Kidney capillary endothelial cell (primary cell): ENCODE data around the gene FKBP14.

Experiments used
- DNase-seq: peaks from one replicate; pipeline ENCODE4 v3.0.0-alpha.2; 2018; ENCODE audit warnings: low spot score

Gene FKBP14, protein sequence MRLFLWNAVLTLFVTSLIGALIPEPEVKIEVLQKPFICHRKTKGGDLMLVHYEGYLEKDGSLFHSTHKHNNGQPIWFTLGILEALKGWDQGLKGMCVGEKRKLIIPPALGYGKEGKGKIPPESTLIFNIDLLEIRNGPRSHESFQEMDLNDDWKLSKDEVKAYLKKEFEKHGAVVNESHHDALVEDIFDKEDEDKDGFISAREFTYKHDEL

DNA sequence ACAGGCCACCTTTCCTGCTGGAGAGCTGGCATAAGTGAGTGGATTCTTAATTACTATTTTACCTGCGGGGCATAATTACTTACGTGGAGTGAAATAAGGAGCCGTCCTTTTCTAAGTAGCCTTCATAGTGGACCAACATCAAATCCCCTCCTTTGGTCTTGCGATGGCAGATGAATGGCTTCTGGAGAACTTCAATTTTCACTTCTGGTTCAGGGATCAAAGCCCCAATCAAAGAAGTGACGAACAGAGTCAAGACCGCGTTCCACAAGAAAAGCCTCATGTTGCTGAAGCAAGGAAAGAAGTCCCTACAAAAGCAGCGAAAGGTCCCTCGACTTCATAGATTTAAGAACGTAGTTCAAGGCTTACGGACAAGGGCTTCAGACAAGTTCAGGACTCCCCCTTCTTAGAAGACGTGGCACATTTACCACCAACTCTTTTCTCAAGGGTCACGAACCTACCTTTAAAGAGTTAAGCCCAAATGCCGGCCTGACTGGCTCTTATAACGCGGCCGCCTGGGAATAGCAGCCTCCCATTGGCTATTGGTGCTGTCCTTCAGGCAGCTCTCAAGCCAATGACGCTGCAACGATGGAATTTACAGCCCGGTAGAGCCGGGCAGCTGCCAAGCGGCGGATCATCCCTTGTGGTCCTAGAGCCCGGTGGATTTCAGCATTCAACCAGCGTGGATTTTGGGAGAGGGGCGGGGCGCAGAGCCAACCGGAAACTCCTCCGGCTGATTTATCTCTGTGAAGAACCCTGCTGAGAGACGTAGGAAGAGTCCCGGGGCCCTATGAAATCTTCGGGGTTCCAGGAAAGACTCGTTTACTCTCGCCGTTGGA lies at the start of gene FKBP14:
TSS of gene FKBP14 (minus strand) at position 474 of the 836 bp plus-strand sequence. CDS start at position 280, 194 bp downstream.
- DNase-seq, result peak; percentile 99

DNA sequence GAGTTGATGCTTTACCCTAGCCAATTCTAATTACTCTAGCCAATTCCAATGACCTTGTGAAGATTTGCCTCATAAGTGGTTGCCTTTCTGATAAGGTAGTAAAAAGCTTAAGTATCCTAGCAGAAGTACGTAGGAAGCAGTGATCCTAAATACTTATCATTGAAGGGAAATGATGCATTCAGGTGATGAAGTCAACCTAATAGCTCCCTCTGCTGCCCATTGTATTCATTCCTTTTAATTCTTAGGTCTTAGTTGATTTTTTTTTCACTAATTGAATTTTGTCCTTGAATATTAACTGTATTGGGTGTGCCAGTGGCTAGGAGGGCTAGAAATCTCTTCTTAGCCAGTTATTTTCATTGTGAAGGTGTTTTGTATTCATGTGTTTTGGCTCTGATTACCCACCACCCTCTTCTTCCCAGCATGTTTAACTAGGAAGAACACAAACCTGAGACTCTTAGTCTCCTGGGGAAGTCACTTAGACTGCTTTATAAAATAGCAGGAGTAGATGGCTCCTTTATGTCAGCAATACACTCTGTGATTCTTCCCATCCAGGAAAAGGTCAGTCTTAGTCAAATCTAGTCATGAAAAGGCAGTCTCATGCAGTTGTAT lies 48.0 kb upstream of the FKBP14 start:
- DNase-seq, result peak; percentile 40

DNA sequence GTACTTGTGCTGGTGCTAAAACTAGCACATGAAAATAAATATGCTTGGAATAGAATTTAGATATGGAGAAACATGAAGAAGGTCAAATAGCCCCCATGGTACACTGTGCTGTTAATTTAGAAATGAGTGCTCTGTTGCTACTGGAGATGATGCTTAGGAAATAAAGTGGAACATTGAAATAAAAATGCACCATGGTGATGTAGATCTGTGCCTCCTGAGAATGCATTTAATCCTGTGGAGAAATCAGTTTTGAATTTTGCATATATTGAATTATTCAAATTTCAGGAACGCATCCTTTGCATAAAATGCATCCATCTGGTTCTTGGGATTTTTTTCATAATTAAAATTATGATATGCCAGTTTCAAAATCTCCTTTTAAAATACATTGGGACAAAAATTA lies 46.2 kb upstream of the FKBP14 start:
- no peak for DNase-seq

DNA sequence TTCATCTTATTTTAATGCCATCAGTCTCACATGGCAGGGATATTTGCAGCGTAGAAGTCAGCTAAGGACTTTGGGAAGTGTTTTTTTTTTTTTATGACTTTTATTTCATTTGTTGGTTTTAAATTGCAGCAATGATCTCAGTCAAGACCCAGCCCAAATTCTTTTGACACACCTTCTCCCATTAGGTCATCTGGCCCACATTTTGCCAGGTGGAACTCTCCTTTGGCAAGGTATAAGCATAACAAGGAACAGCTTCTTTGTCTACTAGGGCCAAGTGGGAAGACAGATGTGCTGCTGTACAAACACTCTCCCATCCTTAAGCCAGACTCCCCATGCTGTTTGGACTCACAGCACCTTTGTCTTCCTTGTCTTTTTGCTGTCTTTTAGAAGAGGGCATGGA lies 43.5 kb upstream of the FKBP14 start:
- DNase-seq, result no peak

DNA sequence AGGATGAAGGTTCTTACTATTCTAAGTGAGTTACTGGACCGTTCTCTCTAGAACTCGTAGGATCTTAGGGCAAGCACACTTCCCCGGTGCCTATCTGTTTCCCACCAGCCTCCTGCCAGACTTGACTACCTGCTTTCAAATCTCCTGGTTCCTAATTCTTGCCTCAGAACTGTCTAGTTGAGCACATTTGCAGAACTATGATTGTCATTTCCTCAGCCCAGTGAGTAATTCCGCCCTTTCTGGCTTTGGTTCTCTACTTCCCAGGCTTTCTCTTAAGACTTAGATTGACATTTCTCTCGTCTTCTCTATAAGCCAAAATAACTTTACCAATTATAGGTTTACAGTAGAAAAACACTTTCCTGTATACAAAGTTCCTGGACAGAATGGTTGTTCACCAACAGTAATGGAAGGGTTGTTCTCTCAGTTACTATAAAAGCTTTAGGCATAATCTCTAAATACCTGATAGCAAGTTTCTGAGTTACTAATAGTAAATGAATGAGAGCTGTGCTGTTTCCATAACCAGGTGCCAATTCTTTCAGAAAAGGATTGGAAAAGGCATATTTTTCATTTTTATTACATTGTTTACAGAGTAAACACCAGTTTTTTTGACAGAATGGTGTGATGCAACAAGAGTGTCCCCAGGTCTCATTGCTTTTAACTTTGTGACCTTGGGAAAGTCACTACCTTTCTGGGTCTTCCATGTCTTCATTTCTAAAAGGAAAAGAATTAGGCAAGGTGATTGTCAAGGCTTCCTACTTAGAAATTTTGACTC lies 42.8 kb upstream of the FKBP14 start:
- no peak for DNase-seq

DNA sequence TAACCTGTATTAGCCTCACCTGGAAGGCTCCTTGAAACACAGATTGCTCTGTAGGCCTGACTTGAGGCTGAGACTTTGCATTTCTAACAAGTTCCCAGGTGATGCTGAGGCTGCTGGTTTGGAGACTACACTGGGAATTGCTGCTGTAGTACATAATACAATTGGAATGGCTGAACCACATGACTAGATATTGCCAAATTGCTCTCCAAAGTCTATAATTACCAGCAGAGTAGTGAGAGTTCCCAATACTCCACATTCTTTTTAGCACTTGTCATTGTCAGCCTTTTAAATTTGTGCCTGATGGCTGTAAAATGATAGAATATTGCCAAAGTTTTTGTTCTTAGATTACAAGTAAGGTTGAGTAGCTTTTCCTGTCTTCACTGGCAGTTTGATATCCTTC lies 41.6 kb upstream of the FKBP14 start:
- no peak for DNase-seq

DNA sequence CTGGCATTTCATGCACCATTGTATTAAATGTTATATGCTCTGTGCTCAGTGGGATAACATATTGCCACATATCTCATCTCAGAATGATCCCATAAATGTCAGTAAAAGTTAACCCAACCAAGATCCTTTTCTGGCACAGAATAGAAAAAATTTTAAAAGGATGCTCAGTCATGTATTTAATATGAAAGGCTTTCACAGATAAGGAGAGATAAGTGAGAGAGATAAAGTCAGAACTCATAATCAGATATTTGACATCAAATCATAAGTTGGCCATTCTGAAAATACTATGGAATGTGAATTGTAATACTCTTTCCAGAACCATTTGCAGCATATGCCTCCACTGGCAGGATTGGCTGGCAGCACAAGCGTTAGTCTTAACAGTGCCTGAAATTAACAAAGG lies 40.2 kb upstream of the FKBP14 start:
- DNase-seq, result no peak

DNA sequence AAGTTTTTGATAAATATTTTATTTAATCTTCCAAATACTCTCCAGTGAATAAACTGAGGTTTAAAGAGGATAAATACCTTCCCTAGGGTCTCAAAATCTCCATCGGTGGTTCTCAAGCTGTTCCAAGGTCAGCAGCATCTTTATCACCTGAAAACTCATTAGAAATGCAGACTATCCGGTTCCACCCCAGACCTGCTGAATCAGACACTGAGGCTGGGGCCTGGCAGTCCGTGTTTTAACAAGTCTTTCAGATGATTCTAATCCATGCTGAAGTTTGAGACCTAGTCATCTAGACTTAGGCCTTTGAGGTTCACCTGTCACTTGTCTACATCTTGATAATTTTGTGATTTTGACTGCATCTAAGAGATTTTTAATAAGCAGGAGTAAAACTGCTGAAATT lies 39.2 kb upstream of the FKBP14 start:
- DNase-seq, result no peak

DNA sequence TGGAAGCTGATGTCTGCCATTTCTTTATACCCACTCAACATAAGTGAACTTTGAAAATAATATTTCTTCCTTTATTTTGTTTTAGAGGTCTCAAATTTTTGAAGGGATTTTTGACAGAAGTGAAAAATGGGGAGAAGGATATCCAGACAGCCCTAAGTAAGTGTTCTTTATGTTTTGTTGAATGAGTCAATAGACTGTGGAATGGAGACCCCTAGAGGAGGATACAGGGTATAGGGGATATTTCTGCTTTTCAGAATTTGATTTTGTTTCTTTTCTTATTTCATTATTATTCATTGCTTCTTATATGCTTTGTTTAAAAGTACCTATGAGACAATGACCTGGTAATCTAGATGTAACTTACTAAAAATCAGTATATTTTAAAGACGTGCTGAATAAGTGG lies 36.1 kb upstream of the FKBP14 start:
- DNase-seq, result peak; percentile 52

DNA sequence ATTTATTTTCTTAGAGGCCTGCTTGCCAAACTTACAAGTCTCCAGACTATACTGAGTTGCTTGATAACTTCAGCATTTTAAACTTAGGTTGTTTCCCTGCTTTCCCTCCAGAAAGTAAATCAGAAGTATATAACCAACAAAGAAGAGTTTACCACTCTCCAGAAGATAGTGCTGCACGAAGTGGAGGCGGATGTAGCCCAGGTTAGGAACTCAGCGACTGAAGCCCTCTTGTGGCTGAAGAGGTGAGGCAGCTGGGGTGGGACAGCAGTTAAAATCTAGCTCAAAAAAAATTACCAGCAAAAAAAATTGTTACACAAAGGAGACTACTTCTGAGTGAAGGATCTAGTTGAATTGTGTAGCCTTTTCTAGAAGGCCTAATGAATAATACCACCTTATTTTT lies 35.3 kb upstream of the FKBP14 start:
- DNase-seq, result peak; percentile 24

DNA sequence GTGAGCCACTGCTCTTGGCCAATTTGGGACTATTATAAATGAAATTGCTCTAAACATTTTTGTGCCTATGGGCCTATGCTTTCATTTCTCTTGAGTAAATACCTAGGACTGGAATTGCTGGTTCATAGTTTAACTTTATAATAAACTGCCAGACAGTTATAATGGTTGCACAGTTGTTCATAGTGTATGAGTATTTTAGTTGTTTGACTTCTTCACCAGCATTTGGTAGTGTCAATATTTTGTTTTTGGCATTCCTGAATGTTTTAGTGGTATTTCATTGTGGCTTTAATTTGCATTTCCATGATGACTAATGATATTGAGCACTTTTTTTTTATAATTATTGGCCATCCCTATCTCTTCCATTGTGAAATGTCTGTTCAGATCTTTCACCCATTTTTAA lies 31.2 kb upstream of the FKBP14 start:
- no peak for DNase-seq

DNA sequence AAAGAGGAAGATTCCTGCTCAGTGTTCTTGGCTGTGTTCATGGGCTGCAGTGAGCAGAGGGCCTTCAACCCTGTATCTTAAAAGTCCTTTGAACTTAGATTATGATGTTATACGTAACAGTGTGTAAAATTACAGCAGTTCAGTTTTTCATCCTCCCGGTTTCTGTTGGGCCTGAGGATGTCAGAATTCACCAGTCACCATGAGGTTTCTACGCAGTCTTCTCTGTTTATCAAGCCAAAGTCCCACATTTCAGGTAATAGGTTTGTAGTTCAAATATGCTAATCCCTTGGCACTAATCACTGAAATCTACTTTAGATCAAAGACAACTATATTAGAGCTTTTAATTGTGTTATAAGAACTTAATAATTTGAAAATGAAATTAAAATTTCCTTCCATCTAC lies 26.6 kb upstream of the FKBP14 start:
- DNase-seq, result no peak

DNA sequence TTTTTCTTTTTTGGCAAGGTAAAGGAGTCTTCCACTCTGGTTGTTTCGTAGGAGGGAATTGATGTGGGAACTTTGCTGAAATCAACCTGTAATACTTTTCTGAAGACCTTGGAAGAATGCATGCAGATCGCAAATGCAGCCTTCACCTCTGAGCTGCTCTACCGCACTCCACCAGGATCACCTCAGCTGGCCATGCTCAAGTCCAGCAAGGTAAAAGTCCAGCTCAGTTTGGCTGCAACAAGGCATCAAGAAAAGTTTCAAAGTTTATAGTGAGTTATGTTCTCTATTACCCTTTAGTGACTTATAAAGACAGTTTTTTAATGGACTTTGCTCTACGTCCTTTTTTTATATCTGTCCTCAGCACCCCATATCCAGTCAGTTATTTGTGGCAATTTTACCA lies 22.7 kb upstream of the FKBP14 start:
- no peak for DNase-seq

DNA sequence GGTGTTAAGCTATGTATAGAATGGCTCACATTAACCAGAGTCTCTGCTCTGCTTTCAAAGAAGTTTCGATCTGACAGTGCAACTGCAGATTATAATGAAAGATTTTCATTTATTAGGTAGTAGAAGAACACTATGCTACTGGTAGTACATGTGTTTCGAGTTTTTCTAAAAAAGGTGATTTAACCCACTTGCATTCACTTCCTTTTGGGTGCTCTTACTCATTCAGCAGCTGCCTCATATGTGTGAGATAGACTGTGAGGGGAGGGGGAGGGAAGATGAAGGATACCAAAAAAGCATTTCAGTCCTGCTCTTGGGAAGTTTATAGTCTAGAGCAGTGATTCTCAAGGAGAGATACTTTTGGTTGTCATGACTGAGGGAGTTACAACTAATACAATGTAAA lies 22.1 kb upstream of the FKBP14 start:
- DNase-seq, result no peak

DNA sequence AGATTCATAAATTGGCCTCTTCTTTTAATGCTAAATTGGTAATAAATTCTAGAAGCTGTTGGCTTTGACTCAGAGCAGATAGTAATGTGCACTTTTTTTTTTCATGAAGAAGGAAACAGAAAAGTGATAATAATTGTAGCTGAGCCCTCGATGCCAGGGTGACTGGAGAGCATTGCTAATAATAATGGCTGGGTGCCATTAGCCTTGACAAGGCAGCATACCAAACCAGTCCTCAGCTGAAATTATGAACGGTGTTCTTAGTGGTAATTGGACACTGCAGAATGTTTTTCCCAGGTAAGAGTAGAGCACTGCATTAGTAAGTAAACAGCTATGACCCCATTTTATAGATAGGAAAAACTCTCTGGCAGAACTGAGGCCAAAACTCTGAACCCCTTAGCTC lies 20.6 kb upstream of the FKBP14 start:
- no peak for DNase-seq

DNA sequence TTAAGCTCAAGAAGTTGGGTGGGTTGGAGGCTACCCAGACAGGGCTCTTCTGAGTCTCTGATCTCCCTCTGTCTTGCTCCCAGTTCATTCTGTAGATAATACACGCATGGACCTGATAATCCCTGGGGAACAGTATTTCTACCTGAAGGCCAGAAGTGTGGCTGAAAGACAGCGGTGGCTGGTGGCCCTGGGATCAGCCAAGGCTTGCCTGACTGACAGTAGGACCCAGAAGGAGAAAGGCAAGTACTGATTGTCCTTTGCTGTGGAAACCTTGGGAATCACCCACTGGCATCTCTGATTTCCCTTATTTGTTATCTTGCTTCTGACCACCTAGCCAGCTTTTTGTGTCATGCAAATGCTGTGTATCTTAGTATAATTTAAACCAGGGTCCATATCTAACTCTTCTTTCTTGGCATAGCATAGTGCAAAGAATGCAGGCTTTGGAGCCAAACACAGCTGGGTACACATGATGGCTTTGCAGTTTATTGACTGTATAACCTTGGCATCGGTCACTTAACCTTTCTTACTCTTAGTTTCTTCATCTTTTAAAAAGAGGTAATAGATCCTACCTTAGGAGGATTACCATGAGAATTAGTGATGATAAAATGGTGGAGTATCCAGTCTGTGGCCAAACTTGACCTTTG lies 19.7 kb upstream of the FKBP14 start:
- no peak for DNase-seq

DNA sequence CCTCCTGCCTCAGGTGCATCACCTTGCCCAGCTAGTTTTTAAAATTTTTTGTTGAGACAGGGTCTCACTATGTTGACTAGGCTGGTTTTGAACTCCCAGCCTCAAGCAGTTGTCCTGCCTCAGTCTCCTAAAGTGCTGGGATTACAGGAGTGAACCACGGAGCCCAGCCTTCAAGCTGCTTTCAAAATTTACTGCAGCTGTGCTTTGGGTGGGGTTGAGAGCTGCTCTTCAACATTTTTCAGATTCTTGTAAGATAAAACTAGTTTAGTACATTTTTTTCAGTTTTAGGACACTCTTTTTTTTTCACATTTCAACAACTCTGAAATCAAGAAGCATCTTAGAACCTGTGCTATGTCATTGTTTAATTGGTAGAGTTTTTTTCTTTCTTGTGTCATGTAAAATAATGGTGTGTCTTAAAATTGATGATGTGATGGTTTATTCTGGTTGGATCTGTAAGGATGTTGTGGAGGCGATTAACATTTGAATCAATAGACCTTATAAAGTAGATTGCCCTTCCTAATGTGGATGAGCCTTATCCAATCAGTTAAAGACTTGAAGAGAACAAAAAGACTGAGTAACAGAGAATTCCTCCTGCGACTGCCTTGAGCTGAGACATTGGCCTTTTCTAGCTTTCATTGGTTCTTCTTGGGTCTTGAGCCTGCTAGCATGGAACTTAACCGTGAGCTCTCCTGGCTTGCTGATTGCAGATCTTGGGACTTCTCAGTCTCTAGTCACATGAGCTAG lies 15.2 kb upstream of the FKBP14 start:
- DNase-seq, result no peak

DNA sequence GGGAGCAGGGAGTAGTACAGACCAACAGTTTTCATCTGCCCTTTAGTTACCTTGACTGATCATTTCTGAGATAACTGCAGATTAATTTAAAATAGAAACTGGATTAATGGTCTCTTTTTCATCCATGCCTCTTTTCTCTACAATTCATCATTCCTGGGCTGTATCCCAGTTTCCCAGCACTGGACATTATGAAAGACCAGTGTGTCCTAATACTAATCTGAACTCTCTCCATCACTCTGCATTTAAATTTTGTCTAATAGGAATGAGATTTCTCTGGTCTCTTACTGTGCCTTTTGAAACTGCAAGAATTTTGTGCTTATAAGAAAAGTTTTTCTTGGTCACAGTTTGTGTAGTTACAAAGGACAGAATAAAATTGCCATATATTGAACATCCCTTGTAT lies 14.4 kb upstream of the FKBP14 start:
- no peak for DNase-seq

DNA sequence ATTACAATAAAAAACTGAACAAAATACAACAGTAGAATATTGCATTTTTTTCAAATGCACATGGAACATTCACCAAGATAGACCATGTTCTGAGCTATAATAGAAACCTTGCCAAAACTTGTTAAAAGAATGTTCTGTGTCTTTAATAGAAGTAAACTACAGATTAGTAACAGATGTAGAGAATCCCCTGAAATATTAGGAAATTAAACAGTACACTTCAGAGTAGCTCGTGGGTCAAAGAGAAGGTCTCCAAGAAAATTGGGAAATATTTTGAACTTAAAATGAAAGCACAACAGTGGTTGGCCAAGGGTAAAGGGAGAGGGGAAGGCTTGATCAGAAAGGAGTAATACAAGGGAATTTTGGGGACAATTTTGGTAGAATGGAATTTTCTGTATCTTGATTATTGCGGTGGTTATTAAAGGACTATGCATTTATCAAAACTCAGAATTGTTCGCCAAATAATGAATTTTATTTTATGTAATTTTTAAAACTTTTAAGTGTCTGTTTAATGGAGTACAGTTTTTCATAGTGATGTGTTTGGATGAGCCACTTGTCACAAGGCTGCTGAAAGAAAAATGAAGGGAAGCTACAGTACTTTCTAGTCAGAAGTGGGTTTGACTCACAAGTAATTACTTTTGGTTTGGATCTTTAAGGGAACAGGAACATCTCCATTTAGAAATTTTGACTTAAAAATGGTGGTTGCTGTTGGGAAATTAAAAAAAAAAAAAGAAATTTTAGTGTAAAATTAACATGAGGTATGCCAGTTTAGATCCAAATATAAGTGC lies 11.9 kb upstream of the FKBP14 start:
- DNase-seq, result no peak

DNA sequence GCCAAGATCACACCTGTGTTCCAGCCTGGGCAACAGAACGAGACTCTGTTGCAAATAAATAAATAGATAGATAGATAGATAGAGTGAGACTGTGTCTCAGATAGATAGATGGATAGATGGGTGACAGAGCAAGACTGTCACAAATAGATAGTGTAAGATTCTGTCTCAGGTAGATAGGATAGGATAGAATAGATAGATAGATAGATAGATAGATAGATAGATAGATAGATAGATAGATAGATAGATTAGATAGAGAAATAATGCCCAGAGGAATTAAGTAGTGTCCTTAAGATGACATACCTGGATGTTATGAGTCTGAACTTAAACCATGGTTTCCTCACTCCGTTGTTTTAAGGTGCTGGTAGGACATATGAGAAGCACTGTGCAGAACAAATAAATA lies 9.7 kb upstream of the FKBP14 start:
- no peak for DNase-seq

DNA sequence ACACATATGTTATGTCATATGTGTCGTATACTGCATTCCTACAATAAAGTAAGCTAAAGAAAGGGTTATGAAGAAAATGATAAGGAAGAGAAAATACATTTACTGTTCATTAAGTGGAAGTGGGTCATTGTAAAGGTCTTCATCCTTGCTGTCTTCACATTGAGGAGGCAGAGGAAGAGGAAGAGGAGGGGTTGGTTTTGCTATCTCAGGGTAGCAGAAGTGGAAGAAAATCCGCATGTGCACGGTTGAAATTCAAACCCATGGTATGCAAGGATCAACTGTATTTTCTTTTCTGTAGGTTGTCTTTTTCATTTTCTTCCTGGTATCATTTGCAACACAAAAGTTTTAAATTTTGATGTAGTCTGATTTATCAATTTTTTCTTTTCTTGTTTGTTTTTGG lies 8.0 kb upstream of the FKBP14 start:
- DNase-seq, result no peak
